ENCODE results near the gene ZBTB34.

DNA sequence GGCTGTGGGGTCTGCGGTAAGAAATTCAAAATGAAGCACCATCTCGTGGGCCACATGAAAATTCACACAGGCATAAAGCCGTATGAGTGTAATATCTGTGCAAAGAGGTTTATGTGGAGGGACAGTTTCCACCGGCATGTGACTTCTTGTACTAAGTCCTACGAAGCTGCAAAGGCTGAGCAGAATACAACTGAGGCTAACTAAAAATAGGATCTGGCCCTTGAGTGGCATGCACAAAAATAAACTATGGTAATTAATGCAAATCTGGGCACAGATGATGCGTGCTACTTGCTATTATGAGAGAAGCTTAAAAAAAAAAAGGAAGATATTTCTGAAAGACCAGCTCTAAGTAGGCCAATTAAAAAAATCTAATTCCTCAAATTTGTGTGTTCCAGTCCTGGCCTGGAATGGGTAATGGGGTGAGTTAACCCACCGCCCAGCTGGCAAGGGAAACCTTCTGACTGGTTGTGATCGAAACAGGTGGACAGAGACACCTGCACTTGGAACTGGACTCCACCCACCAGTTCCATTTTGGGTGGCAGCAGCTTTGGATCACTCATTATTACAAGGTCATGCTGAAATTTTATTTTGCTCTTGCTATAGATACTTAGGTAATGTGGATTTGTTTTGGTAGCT lies 26.6 kb upstream of the ZBTB34 start:
- TF ChIP-seq, protein P1, sequence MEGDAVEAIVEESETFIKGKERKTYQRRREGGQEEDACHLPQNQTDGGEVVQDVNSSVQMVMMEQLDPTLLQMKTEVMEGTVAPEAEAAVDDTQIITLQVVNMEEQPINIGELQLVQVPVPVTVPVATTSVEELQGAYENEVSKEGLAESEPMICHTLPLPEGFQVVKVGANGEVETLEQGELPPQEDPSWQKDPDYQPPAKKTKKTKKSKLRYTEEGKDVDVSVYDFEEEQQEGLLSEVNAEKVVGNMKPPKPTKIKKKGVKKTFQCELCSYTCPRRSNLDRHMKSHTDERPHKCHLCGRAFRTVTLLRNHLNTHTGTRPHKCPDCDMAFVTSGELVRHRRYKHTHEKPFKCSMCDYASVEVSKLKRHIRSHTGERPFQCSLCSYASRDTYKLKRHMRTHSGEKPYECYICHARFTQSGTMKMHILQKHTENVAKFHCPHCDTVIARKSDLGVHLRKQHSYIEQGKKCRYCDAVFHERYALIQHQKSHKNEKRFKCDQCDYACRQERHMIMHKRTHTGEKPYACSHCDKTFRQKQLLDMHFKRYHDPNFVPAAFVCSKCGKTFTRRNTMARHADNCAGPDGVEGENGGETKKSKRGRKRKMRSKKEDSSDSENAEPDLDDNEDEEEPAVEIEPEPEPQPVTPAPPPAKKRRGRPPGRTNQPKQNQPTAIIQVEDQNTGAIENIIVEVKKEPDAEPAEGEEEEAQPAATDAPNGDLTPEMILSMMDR (conservative IDR thresholded peaks at IDR 0.05; ENCODE audit: low read depth, low read length), result no peak
- TF ChIP-seq RFX5 (IDR thresholded peaks at IDR 0.05; ENCODE audit: low read depth, low read length), result no peak
- no peak for TF ChIP-seq RAD21 (IDR thresholded peaks at IDR 0.05; ENCODE audit: low read length)
- no peak for TF ChIP-seq CEBPB (IDR thresholded peaks at IDR 0.05; ENCODE audit: low read depth, low read length)
- TF ChIP-seq BHLHE40 (IDR thresholded peaks at IDR 0.05; ENCODE audit: low read depth, low read length), result no peak
